GM23338 (cell line): ENCODE data around the gene PGM1. TPM values are rescaled to one million over a fixed set of nuclear protein-coding genes. Genes with fewer than 3 reads are reported as not detected.

ENCODE experiments used
- ATAC-seq: fragments of 200-7000 bp; cut with Tn5 transposase; 3 replicates; pipeline ENCODE4 v1.9.1; 2020
- DNase-seq: peaks from one replicate; pipeline ENCODE4 v3.0.0-alpha.2; 2015; ENCODE audit warnings: low spot score
- H2AFZ ChIP-seq: fragments of 200-600 bp; sonication (generic); 2 replicates; pipeline ENCODE4 v1.8.0; 2016; ENCODE audit warnings: antibody characterized with exemption, mild to moderate bottlenecking, moderate library complexity
- H3F3A ChIP-seq: fragments of 200-600 bp; sonication (generic); replicated peaks from 2 replicates; pipeline ENCODE4 v1.8.0; 2017; ENCODE audit warnings: antibody characterized with exemption, mixed run types, low read depth
- H3K27ac ChIP-seq: fragments of 200-600 bp; sonication (generic); 2 replicates; pipeline ENCODE4 v1.6.1; 2016; ENCODE audit warnings: low read depth
- H3K27me3 ChIP-seq: fragments of 200-600 bp; sonication (generic); 2 replicates; pipeline ENCODE4 v1.8.0; 2016; ENCODE audit warnings: mild to moderate bottlenecking, mixed run types, moderate library complexity; ENCODE audit not compliant: insufficient read depth
- H3K36me3 ChIP-seq: fragments of 200-600 bp; sonication (generic); 2 replicates; pipeline ENCODE4 v1.8.0; 2016; ENCODE audit warnings: mild to moderate bottlenecking; ENCODE audit not compliant: insufficient read depth
- H3K4me1 ChIP-seq: fragments of 200-600 bp; sonication (generic); 2 replicates; pipeline ENCODE4 v1.8.0; 2016; ENCODE audit warnings: mild to moderate bottlenecking, moderate library complexity; ENCODE audit not compliant: insufficient read depth
- H3K4me2 ChIP-seq: fragments of 200-600 bp; sonication (generic); 2 replicates; pipeline ENCODE4 v1.7.1; 2017; ENCODE audit warnings: mixed run types
- H3K4me3 ChIP-seq: fragments of 200-600 bp; sonication (generic); 2 replicates; pipeline ENCODE4 v1.6.1; 2016; ENCODE audit warnings: mixed run types
- H3K79me2 ChIP-seq: fragments of 200-600 bp; sonication (generic); replicated peaks from 2 replicates; pipeline ENCODE4 v1.8.0; 2017; ENCODE audit warnings: mild to moderate bottlenecking; ENCODE audit not compliant: insufficient read depth
- H3K9me2 ChIP-seq: fragments of 200-600 bp; sonication (generic); 2 replicates; pipeline ENCODE4 v1.8.0; 2017; ENCODE audit not compliant: insufficient read depth
- H4K20me1 ChIP-seq: fragments of 200-600 bp; sonication (generic); replicated peaks from 2 replicates; pipeline ENCODE4 v1.8.0; 2017; ENCODE audit warnings: mild to moderate bottlenecking; ENCODE audit not compliant: insufficient read depth
- H3K27ac Mint-ChIP-seq: 2 replicates; pipeline ENCODE4 v1.8.0; 2020; ENCODE audit warnings: inconsistent platforms, mild to moderate bottlenecking, moderate library complexity, mixed read lengths
- H3K27me3 Mint-ChIP-seq: 3 replicates; pipeline ENCODE4 v1.8.0; 2022; ENCODE audit warnings: low read depth, mild to moderate bottlenecking, moderate library complexity, mixed read lengths, inconsistent platforms; ENCODE audit not compliant: insufficient read depth, poor library complexity
- H3K36me3 Mint-ChIP-seq: 3 replicates; pipeline ENCODE4 v1.8.0; 2021; ENCODE audit warnings: low read depth, mild to moderate bottlenecking, inconsistent platforms, moderate library complexity, mixed read lengths
- H3K4me1 Mint-ChIP-seq: 3 replicates; pipeline ENCODE4 v1.8.0; 2020; ENCODE audit warnings: mild to moderate bottlenecking, inconsistent platforms, mixed read lengths
- H3K4me3 Mint-ChIP-seq: 3 replicates; pipeline ENCODE4 v1.8.0; 2021; ENCODE audit warnings: moderate library complexity, mild to moderate bottlenecking, inconsistent platforms, mixed read lengths
- H3K9me3 Mint-ChIP-seq: 3 replicates; pipeline ENCODE4 v1.8.0; 2020; ENCODE audit warnings: moderate library complexity, mild to moderate bottlenecking, inconsistent platforms, mixed read lengths
- CREB1 ChIP-seq: fragments of 250-450 bp; sonication (Bioruptor Pico); IDR thresholded peaks from 2 replicates; pipeline ENCODE4 v1.5.0; 2020; ENCODE audit warnings: low read depth, mild to moderate bottlenecking, moderate library complexity
- CTCF ChIP-seq, 2 experiments: fragments of 200-600 bp in 1 of 2; sonication (generic) in 1 of 2; conservative IDR thresholded peaks; 2 replicates each; pipeline versions ENCODE4 v1.5.1 to v1.6.1; 2016 to 2017; ENCODE audit warnings: antibody characterized with exemption in 2 of 2, low read depth in 2 of 2, mild to moderate bottlenecking in 2 of 2, moderate library complexity in 1 of 2
- EZH2 ChIP-seq: fragments of 200-600 bp; sonication (generic); IDR thresholded peaks from one replicate; pipeline ENCODE4 v1.8.0; 2017; ENCODE audit warnings: antibody characterized with exemption, mild to moderate bottlenecking, low read depth; ENCODE audit not compliant: unreplicated experiment
- EZH2phosphoT487 ChIP-seq: fragments of 200-600 bp; sonication (generic); IDR thresholded peaks from one replicate; pipeline ENCODE4 v1.8.1; 2018; ENCODE audit warnings: antibody characterized with exemption; ENCODE audit not compliant: unreplicated experiment
- JUNB ChIP-seq: IDR thresholded peaks from one replicate; pipeline ENCODE4 v1.6.1; 2016; ENCODE audit warnings: antibody characterized with exemption; ENCODE audit not compliant: unreplicated experiment
- POLR2AphosphoS5 ChIP-seq: IDR thresholded peaks from 2 replicates; pipeline ENCODE4 v1.6.1; 2016; ENCODE audit warnings: antibody characterized with exemption, low read depth
- REST ChIP-seq: IDR thresholded peaks from one replicate; pipeline ENCODE4 v1.6.1; 2018; ENCODE audit warnings: antibody characterized with exemption; ENCODE audit not compliant: unreplicated experiment
- STAT1 ChIP-seq: IDR thresholded peaks from one replicate; pipeline ENCODE4 v1.6.1; 2016; ENCODE audit warnings: antibody characterized with exemption; ENCODE audit not compliant: unreplicated experiment
- ZNF331 ChIP-seq: fragments of 250-450 bp; sonication (Bioruptor Pico); IDR thresholded peaks from 2 replicates; pipeline ENCODE4 v1.5.0; 2020; ENCODE audit warnings: low read depth, mild to moderate bottlenecking, moderate library complexity
- polyA plus RNA-seq: library from polyadenylated mRNA; unstranded; fragments of >200 nt; fragmentation: Nextera tagmentation; extraction: Ambion mirVana; gene quantifications from 2 replicates; pipeline ENCODE4 v1.2.1, GENCODE V29; 2016
- total RNA-seq: library from RNA; depleted of rRNA; stranded (reverse); fragments of >200 nt; shearing (Covaris generic); gene quantifications from 2 replicates; pipeline ENCODE4 v1.2.3, GENCODE V29; 2014
- TF ChIP-seq, protein P1 (sequence below): IDR thresholded peaks from 2 replicates; pipeline ENCODE4 v1.6.1; 2016; ENCODE audit warnings: antibody characterized with exemption

PGM1 gene
- total and polyA plus RNA-seq, 2 experiments from 2014 or later: 20.9 to 71.9 TPM

DNA sequence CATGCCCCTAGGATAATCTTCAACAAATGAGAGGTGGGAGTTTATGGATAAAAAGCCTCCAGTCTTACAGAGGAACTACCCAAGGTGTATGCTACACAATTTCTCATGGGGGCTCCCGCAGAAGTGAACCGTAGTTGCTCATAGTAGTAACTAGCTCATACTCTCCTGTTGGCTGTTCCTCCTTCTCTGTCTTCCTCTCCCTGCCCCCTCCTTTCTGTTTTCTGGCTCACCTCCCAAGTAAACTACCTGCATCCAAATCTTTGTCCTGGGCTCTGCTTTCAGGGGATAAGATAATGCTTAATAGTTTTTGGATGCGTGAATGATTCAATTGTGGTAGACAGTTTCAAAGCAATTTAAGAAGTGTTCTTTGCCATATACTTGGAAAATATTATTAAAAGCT lies 90.5 kb downstream of the PGM1 start:
- Histone ChIP-seq H3K4me1 (no peaks in the 10 kb centered on the region), H3K4me2 (no peak overlapping the region), H3K4me3 (no peak overlapping the region), H3K27ac (no peak overlapping the region), H3K27me3 (no peaks in the 10 kb centered on the region), H4K20me1 (no peaks in the 10 kb centered on the region), H3K79me2 (no peaks in the 10 kb centered on the region), H3K36me3 (no peaks in the 10 kb centered on the region), H3F3A (no peaks in the 10 kb centered on the region), H2AFZ (no peak overlapping the region), H3K9me2 (peaks cover 11% of the 10 kb centered on the region)
- Mint-ChIP-seq H3K4me3 (no peak overlapping the region), H3K9me3 (peaks cover 10% of the 10 kb centered on the region), H3K4me1 (peaks cover 8% of the 10 kb centered on the region), H3K27ac (no peak overlapping the region), H3K36me3 (peaks cover 4% of the 10 kb centered on the region; the same call in 2 of the 3 replicates), H3K27me3 (peaks cover 2% of the 10 kb centered on the region)
- no peak for DNase-seq
- ATAC-seq: no peak
- no peak for TF ChIP-seq CTCF (conservative IDR thresholded peaks at IDR 0.05; ENCODE audit: low read depth in 2 of 2)
- no peak for TF ChIP-seq JUNB
- no peak for TF ChIP-seq EZH2
- TF ChIP-seq ZNF331 (CRISPR knock-in tag): no peak
- TF ChIP-seq STAT1: no peak

- Mint-ChIP-seq H3K27ac (no peak overlapping the region), H3K4me3 (no peak overlapping the region)
- TF ChIP-seq REST (no peak), JUNB (no peak), EZH2phosphoT487 (no peak), CREB1 (CRISPR knock-in tag) (no peak), POLR2AphosphoS5 (no peak), ZNF331 (CRISPR knock-in tag) (no peak)
- TF ChIP-seq, protein P1, sequence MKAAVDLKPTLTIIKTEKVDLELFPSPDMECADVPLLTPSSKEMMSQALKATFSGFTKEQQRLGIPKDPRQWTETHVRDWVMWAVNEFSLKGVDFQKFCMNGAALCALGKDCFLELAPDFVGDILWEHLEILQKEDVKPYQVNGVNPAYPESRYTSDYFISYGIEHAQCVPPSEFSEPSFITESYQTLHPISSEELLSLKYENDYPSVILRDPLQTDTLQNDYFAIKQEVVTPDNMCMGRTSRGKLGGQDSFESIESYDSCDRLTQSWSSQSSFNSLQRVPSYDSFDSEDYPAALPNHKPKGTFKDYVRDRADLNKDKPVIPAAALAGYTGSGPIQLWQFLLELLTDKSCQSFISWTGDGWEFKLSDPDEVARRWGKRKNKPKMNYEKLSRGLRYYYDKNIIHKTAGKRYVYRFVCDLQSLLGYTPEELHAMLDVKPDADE: no peak
These were observed 93.5 kb downstream of the PGM1 start for GRCh38 chr1:63686696-63687095.

More at GRCh38 chr1:63686696-63687095, 93.5 kb downstream of the PGM1 start:
- H3K4me3 ChIP-seq: no peak overlapping the region
- DNase-seq (no peak), ATAC-seq (no peak)
- no peak overlapping the region for H3K27ac ChIP-seq
- H3K4me2 ChIP-seq: no peak overlapping the region
- H3F3A ChIP-seq: no peaks in the 10 kb centered on the region
- H3K4me1 Mint-ChIP-seq: peaks cover 10% of the 10 kb centered on the region
- no peaks in the 10 kb centered on the region for H3K27me3 ChIP-seq
- no peaks in the 10 kb centered on the region for H3K9me3 Mint-ChIP-seq
- H3K27me3 Mint-ChIP-seq: peaks cover 2% of the 10 kb centered on the region
- H3K79me2 ChIP-seq: no peaks in the 10 kb centered on the region
- H3K36me3 Mint-ChIP-seq: no peaks in the 10 kb centered on the region
- no peak overlapping the region for H2AFZ ChIP-seq
- H4K20me1 ChIP-seq: no peaks in the 10 kb centered on the region
- no peaks in the 10 kb centered on the region for H3K36me3 ChIP-seq
- H3K4me1 ChIP-seq: no peaks in the 10 kb centered on the region
- H3K9me2 ChIP-seq: no peaks in the 10 kb centered on the region; the same call in 1 of the 2 replicates
